Stimulated activated CD4-positive, alpha-beta T cell treated with anti-CD3 and anti-CD28 coated beads, Interleukin-4, amount 100 ng/mL, for 24 hours (primary cell): ENCODE results near the gene PHLDB2.

Experiments
- DNase-seq: peaks from one replicate; pipeline ENCODE4 v3.0.0-alpha.2; 2020

PHLDB2 gene

GRCh38 chr3:111852540-111852939 lies 6.5 kb upstream of the PHLDB2 start:
- no peak for DNase-seq

GRCh38 chr3:111853068-111853467 lies 6.0 kb upstream of the PHLDB2 start:
- DNase-seq: no peak

- DNase-seq: no peak
Observed at GRCh38 chr3:111854990-111855389, 4.1 kb upstream of the PHLDB2 start.

GRCh38 chr3:111856501-111856900 lies 2.6 kb upstream of the PHLDB2 start:
- no peak for DNase-seq

GRCh38 chr3:111857474-111857873 lies 1.6 kb upstream of the PHLDB2 start:
- DNase-seq: no peak

- DNase-seq: no peak
Observed at GRCh38 chr3:111858642-111859041, 423 bp upstream of the PHLDB2 start.

GRCh38 chr3:111859974-111860859 lies 1.2 kb downstream of the PHLDB2 start:
- DNase-seq: peak; percentile 45

- DNase-seq: no peak
Observed at GRCh38 chr3:111861391-111861790, 2.3 kb downstream of the PHLDB2 start.

- no peak for DNase-seq
Observed at GRCh38 chr3:111862415-111862814, 3.4 kb downstream of the PHLDB2 start.

- DNase-seq: no peak
Observed at GRCh38 chr3:111862974-111863373, 3.9 kb downstream of the PHLDB2 start.

GRCh38 chr3:111863942-111864694 lies 5.1 kb downstream of the PHLDB2 start:
- DNase-seq: no peak

- no peak for DNase-seq
Observed at GRCh38 chr3:111864821-111865656, 6.0 kb downstream of the PHLDB2 start.

GRCh38 chr3:111867889-111868426 lies 8.9 kb downstream of the PHLDB2 start:
- DNase-seq: no peak

GRCh38 chr3:111870620-111871019 lies 11.6 kb downstream of the PHLDB2 start:
- no peak for DNase-seq

- DNase-seq: no peak
Observed at GRCh38 chr3:111871809-111872623, 13.0 kb downstream of the PHLDB2 start.

GRCh38 chr3:111872979-111873378 lies 13.9 kb downstream of the PHLDB2 start:
- DNase-seq: no peak

GRCh38 chr3:111874177-111874820 lies 15.2 kb downstream of the PHLDB2 start:
- no peak for DNase-seq

- DNase-seq: no peak
Observed at GRCh38 chr3:111881480-111881879, 22.4 kb downstream of the PHLDB2 start.

GRCh38 chr3:111882194-111882593 lies 23.1 kb downstream of the PHLDB2 start:
- DNase-seq: no peak

GRCh38 chr3:111882799-111883198 lies 23.7 kb downstream of the PHLDB2 start:
- DNase-seq: no peak

- no peak for DNase-seq
Observed at GRCh38 chr3:111884411-111885018, 25.4 kb downstream of the PHLDB2 start.
